Esophagus muscularis mucosa (tissue), 4 donors: Measurements from ENCODE around the gene PLB1.

ENCODE experiments used
- CTCF ChIP-seq, 3 experiments: fragments of 200-600 bp in 2 of 3; fragments of 450-650 bp in 1 of 3; sonication (generic) in 2 of 3; IDR thresholded peaks; one replicate each; pipeline ENCODE4 v1.5.1; 2017 to 2019; ENCODE audit warnings: antibody characterized with exemption in 3 of 3, mild to moderate bottlenecking in 2 of 3, moderate library complexity in 1 of 3
- EP300 ChIP-seq: sonication (generic); formaldehyde crosslinking; IDR thresholded peaks from one replicate; pipeline ENCODE4 v1.6.1; 2017; ENCODE audit warnings: antibody characterized with exemption
- POLR2A ChIP-seq: fragments of 450-650 bp; IDR thresholded peaks from one replicate; pipeline ENCODE4 v1.6.1; 2017; ENCODE audit warnings: antibody characterized with exemption, moderate library complexity, mild to moderate bottlenecking, low read depth
- POLR2AphosphoS5 ChIP-seq, 2 donors: sonication (generic); formaldehyde crosslinking; IDR thresholded peaks; one replicate each; pipeline ENCODE4 v1.6.1; 2017; ENCODE audit warnings: antibody characterized with exemption in 2 of 2

- no peak for TF ChIP-seq CTCF (IDR thresholded peaks at IDR 0.05)
- TF ChIP-seq POLR2A = no peak
- TF ChIP-seq POLR2AphosphoS5 (IDR thresholded peaks at IDR 0.05) = no peak
- TF ChIP-seq EP300 = no peak
Measured at GRCh38 chr2:28515176-28515751, 19.4 kb downstream of the PLB1 start.
